ENCODE data around the gene IDH3B.

GRCh38 chr20:2693286-2694007 is 29.4 kb upstream of the IDH3B start:
- TF ChIP-seq CTCF (IDR thresholded peaks at IDR 0.05; ENCODE audit: low read depth, low read length) (no peak), POLR2A (IDR thresholded peaks at IDR 0.05; ENCODE audit: extremely low read depth, insufficient read length) (no peak), MYC (IDR thresholded peaks at IDR 0.05; ENCODE audit: low read depth, low read length) (no peak)
